HEK293 (cell line): Measurements from ENCODE around the gene FOXD3.

Source experiments
- HOXA7 ChIP-seq: sonication (generic); formaldehyde crosslinking; IDR thresholded peaks from 2 replicates; pipeline ENCODE4 v1.8.1; 2022; ENCODE audit warnings: missing genetic modification reagents, borderline replicate concordance
- SP2 ChIP-seq: fragments of 450-650 bp; formaldehyde crosslinking; IDR thresholded peaks from 2 replicates; pipeline ENCODE4 v1.5.1; 2016; ENCODE audit warnings: missing biosample characterization, missing genetic modification characterization
- ZBTB1 ChIP-seq: fragments of 450-650 bp; formaldehyde crosslinking; IDR thresholded peaks from 2 replicates; pipeline ENCODE4 v1.5.1; 2016; ENCODE audit warnings: missing biosample characterization, missing genetic modification characterization
- ZNF544 ChIP-seq: fragments of 450-650 bp; formaldehyde crosslinking; IDR thresholded peaks from 2 replicates; pipeline ENCODE4 v1.5.0; 2017; ENCODE audit warnings: missing biosample characterization, missing genetic modification characterization
- ZNF747 ChIP-seq: fragments of 450-650 bp; formaldehyde crosslinking; IDR thresholded peaks from 2 replicates; pipeline ENCODE4 v1.5.1; 2016; ENCODE audit warnings: missing biosample characterization, missing genetic modification characterization
- ZNF843 ChIP-seq: fragments of 450-650 bp; formaldehyde crosslinking; IDR thresholded peaks from 2 replicates; pipeline ENCODE4 v1.5.1; 2016; ENCODE audit warnings: missing biosample characterization, missing genetic modification characterization

DNA sequence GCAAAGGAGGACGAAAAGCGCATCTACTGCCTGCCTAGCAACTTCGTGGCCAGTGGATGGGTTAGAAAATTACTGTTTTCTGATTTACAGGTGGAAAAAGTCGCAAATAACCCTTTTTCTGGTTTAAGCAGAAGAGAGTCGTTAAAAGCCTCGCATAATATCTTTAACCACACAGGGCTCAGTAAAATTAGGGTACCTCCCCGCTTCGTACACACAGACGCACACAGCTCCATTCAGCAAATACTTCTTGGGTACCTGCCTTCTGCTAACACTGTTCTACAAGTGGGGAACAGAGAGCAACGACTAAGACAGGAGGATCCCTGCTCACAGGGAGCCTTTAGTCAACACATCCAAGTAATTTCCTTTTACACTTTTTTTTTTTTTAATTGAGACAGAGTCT lies 45.8 kb downstream of the FOXD3 start:
- no peak for TF ChIP-seq ZBTB1
- TF ChIP-seq ZNF843: no peak
- TF ChIP-seq ZNF747: no peak
- TF ChIP-seq HOXA7: no peak
- TF ChIP-seq SP2 (tag by site-specific recombination): no peak
- no peak for TF ChIP-seq ZNF544 (tag by site-specific recombination)
